Measurements from ENCODE around the gene PIKFYVE.
"Not testable (repeated sequence)": the region's sequence is repeated elsewhere in the genome, so short reads cannot be mapped to it uniquely, and the experiment has no call there.

Gene PIKFYVE, protein sequence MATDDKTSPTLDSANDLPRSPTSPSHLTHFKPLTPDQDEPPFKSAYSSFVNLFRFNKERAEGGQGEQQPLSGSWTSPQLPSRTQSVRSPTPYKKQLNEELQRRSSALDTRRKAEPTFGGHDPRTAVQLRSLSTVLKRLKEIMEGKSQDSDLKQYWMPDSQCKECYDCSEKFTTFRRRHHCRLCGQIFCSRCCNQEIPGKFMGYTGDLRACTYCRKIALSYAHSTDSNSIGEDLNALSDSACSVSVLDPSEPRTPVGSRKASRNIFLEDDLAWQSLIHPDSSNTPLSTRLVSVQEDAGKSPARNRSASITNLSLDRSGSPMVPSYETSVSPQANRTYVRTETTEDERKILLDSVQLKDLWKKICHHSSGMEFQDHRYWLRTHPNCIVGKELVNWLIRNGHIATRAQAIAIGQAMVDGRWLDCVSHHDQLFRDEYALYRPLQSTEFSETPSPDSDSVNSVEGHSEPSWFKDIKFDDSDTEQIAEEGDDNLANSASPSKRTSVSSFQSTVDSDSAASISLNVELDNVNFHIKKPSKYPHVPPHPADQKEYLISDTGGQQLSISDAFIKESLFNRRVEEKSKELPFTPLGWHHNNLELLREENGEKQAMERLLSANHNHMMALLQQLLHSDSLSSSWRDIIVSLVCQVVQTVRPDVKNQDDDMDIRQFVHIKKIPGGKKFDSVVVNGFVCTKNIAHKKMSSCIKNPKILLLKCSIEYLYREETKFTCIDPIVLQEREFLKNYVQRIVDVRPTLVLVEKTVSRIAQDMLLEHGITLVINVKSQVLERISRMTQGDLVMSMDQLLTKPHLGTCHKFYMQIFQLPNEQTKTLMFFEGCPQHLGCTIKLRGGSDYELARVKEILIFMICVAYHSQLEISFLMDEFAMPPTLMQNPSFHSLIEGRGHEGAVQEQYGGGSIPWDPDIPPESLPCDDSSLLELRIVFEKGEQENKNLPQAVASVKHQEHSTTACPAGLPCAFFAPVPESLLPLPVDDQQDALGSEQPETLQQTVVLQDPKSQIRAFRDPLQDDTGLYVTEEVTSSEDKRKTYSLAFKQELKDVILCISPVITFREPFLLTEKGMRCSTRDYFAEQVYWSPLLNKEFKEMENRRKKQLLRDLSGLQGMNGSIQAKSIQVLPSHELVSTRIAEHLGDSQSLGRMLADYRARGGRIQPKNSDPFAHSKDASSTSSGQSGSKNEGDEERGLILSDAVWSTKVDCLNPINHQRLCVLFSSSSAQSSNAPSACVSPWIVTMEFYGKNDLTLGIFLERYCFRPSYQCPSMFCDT (N-terminal part only)

DNA sequence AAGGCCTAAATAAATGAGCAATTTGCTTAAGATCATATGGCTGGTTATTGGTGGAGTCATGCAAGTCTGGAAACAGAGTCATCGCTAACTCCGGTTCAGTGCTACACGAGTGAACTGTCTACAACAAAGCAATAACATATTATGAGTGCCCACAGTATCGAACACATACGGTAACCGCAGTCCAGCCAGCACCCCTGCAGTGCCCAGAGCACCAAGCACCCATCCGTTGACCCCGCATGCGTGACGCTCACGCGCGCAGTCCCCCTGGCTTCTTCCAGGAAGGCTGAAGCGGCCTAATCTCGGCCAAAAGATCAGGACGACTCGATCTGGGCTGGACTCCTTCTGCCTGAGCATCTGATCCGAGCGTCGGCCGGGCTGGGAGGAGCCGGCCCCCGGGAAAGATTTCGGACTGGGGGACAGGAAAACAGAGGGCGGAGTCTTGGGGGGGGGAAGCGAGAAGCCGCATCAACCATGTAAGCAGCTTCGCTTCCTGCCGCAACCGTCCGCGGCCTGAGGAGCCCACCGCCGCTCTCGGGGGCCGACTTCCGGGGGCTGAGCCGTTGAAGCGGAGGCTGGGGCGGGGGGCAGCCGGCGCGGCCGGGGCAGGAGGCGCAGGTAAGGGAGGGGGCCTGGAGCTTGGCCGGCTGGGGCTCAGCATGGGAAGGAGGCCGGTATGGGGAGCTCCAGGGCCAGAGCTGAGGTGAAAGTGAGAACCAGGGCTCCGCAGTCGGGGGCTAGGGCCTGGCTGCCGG, at the start of gene PIKFYVE:
Gene PIKFYVE, plus strand, starts transcription at position 455 of the 752 bp plus-strand sequence. CDS start 5,265 bp downstream, outside the sequence.
- peak; percentile 83 for DNase-seq (ENCODE audit: low read depth)

DNA sequence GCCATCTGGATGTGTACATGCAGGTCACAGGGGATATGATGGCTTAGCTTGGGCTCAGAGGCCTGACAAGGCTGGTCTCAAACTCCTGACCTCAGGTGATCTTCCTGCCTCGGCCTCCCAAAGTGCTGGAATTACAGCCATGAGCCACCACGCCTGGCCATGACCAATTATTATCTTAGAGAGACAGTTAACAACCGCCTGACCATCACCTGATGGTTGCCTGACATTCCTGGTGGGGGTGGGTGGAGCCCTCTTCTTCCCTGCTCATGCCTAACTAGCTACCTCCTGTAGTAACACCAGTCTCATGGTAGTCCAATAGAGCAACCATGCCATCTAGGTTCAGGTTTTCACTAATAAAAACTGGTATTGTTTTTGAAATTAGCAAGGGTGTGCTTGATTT, 44.2 kb upstream of the PIKFYVE start:
- not testable (repeated sequence) for DNase-seq (ENCODE audit: low read depth)

DNA sequence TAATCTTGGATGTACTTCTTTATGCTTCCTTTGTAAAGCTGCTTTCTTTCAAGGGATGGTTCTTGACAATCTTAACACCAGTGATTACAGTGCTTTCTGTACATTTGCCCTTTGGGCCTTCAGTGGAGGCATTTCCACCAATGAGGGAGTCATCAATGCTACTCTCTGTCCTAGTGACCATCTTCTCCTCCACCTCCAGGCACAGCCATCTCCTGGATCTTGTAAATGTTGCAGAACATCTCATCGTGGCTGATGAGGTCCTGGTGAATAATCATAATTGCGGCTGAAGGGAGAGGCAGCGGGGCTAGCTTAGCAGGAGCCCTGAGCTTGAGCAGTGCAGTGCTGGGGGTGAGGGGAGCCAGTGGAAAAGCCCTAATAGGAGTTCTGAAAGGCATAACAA, 43.7 kb upstream of the PIKFYVE start:
- DNase-seq (ENCODE audit: low read depth): no peak

DNA sequence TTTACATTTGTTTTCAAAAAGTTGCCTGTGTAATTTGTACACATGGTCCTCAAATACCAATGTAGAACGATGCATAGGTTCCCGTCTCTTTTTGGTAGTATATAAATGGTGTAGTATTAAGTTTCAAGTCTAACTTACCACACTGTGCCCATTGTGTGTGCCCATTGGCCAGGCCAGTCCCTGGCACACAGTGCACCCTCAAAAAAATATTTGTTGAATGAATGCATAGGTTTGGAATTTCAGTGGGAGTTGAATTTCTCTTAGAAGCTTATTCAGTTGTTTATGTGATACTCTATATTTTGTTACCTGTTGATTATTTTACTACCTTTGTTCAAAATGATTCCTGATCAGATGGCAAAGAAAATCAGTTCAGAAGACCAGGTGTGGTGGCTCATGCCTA, 41.3 kb upstream of the PIKFYVE start:
- no peak for DNase-seq (ENCODE audit: low read depth)

DNA sequence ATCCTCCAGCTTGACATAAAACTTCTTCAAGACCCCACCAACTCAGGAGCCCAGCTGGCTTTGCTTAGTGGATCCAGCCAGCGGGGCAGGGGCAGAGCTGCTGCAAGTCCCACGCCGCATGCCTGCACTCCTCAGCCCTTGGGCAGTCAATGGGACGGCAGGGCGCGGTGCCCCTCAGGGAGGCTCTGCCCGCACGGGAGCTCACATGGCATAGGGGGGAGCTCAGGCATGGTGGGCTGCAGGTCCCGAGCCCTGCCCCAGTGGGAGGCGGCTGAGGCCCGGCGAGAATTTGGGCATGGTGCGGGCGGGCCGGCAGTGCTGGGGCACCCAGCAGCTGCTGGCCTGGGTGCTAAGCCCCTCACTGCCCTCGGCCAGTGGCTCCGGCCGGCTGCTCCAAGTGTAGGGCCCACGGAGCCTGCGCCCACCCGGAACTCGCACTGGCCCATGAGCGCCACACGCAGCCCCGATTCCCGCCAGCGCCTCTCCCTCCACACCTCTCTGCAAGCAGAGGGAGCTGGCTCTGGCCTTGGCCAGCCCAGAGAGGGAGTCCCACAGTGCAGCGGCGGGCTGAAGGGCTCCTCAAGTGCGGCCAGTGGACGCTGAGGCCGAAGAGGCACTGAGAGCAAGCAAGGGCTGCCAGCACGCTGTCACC, 38.3 kb upstream of the PIKFYVE start:
- DNase-seq (ENCODE audit: low read depth): no peak

DNA sequence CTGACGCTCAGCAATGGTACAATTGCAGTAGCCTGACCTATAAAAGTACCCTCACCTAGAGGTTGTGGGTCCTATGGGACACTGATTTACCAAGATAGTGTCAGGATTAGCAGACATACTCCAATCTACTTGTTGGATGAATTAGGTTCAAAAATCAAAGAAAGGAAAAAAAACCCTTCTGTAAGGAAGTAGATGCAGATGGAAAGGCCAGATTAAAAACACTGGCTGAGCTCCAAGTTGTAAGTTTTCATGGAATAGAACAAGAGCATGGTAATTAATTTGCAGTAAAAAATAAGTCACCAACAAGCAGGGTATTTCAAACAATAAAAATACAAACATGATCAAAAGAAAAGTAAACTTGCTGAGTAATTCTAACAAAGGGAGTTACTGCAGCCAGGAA, 37.6 kb upstream of the PIKFYVE start:
- no peak for DNase-seq (ENCODE audit: low read depth)

DNA sequence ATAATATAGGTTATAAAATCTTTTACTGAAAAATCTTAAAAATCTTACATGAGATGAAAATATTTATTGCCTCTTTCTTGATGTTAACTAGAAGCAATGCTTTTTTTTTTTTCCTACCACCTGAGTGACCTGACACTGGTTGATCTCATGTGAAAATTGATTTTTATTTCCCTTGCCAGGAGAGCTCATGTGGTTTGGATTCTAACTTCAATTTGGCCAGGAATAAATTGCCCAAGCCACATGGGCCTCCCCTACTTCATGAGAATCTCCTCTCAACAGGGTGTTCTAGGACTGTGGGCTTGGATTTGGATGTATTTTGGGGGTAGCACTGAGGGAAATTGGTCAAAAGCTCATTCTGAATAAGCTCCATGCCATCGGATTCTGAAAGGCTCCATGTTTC, 31.3 kb upstream of the PIKFYVE start:
- DNase-seq (ENCODE audit: low read depth): no peak

DNA sequence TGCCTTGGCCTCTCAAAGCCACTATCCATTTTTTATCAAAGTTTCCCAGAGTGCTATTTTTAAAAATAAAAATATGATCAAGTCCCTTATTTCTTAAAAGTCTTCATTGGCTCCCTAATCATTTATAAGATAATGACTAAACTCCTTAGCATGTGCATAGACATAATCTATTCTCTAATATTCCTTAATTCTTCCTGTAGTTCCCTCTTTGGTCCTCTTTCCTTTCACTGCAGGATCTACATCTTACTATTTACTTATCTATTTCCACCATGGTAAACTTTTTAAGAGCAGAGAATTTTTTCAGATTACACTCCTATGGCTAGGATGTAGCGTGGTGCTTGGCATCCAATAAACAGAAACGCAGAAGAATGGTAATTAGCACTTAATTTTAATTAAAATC, 30.2 kb upstream of the PIKFYVE start:
- no peak for DNase-seq (ENCODE audit: low read depth)

DNA sequence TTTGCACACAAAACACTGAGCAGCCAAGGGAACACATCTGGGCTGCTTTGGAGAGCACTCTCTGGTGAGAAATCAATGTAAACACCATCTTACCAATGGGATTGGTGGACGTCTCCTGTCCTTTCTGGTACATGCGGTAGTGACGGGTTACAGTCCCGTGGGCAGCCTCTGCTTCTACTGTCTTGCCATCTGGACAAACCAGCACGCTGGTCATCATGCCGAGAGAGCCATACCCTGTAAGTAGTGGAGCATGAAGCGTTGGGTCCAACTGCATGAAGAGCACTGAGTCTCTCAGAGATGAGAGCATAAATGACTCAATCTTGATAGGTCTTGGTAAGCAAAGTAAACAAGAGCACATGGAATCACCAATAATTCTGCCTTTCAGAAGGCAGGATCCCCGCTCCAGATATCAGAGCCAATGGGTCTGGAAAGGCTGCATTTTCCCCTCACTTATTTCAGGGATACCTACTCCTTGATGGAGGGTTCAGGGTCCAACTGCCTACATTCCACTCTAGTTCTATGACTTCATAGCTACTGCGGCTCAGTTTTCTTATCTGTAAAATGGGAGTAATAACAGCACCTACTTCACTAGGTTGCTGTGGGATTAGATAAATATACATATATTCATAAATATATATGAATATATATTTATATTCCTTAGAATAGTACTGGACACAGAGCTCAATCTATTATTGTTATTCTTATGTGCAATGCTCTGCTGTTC, 26.1 kb upstream of the PIKFYVE start:
- no peak for DNase-seq (ENCODE audit: low read depth)

DNA sequence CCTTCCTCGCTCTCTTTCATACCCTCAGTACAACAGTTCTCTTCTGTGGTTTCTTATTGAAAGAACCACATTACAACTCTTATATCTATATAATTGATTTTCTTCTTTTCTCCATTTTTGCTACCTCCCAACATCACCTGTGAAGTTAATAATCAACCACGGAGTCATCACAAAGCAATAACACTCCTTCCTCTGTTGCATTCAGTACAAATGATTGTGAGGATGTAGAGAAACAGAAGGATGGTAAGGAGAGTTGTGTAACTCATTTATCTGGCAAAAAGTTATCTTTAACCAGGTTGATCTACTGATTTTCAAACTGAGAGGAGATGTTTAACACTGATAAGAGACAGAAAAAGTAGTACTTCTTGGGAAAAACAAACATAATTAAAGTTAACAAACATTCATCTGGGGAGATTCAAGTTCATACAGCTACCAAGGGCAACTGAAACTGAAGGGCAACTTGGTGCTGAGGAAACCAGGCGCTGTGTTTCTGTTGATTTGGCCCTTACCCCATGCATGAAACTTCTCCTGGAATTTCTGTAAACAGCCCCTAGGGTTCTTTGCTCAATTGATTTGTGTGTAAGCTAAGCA, 25.3 kb upstream of the PIKFYVE start:
- DNase-seq (ENCODE audit: low read depth): no peak

DNA sequence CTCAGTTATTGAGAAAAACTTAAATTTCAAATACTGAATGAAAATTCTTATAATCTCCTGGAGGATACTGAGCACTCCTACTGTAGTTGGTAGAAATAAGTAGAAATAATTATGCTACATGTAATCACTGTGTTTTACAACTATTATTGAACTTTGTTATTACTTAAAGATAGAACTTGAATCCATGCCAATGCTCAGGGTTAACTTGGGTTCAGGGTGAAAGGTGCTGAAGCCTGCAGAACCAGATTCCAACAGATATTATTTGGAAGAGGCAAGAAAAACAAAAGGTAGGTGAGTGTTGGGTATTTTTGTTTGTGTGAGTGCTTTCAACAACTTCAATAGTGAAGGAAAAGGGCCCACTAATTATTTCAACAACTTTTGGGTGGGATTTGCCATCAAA, 21.6 kb upstream of the PIKFYVE start:
- no peak for DNase-seq (ENCODE audit: low read depth)

DNA sequence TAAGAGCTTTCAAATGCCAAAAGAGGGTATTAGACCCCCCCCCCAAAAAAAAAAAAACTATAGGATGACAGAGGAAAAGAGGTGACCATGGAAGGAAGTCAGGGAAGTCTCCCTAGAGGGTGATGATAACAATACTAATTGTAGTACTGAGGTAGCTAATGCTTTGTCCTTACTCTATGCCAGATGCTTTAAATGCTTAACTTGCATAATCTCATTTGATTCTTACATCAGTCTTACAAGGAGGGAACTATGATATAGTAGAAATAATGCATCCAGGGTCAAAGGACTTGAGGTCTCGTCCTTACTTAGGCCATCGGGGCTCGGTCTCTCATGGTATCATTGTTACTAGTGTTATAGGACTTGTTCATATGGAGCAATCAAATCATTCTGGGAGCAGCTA, 20.3 kb upstream of the PIKFYVE start:
- DNase-seq (ENCODE audit: low read depth): no peak

DNA sequence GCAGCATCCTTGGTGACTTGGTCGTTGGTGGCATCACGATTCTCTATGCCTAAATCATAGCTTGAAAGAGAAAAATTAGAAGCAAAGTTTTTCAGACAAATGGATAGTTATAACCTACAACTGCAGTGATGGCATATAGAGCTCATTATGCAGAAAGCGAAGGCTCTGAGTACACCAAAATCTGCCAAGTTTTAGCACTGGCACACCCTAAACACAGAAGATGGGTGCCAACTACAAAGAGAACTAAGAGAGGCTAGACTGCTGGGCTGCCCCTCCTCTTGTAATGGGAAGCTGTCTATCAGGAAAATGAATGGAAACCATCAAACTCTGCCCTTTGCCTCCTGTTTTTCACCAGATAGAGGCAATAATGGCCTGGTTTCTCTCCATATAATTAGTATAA, 17.5 kb upstream of the PIKFYVE start:
- DNase-seq (ENCODE audit: low read depth): no peak

DNA sequence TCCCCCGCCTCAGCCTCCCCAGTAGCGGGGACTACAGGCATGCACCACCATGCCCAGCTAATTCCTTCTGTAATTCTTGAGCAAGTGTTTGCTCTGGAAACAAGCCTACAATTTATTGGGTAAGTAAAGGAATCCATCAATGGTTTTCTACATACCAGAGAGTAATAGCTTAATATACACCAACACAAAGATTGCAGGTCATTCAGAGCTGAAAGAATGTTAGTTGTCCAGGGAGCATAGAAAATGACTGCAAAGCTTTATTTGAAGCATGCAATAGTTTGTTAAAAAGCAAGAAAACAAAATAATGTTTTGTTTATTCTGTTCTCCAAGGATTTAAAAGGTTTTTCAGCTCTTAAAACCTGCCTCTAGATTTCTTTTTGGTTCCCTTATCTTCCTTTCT, 16.8 kb upstream of the PIKFYVE start:
- no peak for DNase-seq (ENCODE audit: low read depth)

DNA sequence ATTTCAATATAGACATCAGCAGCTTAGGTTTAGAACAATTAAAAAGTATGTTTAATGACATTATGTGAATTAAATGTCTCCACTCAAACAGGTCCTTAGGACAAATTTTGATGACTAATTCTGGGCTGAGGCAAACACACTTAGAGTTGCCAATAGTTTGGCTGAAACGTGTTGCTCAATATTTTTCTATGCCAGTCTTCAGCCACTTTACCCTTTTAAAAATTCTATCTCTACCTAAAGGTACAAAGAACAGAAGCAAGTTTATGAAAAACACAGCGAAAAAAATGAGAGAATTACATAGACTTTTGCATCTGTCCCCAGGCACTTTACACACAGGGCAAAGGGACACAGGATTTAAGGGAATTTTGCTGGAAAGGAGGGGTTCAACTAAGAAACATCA, 15.7 kb upstream of the PIKFYVE start:
- DNase-seq (ENCODE audit: low read depth): no peak

DNA sequence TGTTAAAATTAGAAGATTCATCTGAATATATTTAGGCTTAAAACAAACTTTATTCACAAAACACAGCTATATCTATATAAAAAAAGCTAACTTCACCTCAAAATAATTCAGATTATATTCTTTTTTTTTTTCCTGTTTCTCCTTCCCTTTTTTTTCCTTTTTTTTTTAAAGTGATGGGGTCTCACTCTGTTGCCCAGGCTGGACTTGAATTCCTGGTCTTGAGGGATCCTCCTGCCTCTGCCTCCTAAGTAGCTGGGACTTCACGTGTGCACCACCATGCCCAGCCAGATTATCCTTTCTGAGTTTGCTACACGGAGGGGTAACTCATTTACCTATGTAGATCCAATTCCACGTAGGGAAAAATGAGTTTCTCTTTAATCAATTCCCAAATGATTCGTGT, 15.0 kb upstream of the PIKFYVE start:
- no peak for DNase-seq (ENCODE audit: low read depth)

DNA sequence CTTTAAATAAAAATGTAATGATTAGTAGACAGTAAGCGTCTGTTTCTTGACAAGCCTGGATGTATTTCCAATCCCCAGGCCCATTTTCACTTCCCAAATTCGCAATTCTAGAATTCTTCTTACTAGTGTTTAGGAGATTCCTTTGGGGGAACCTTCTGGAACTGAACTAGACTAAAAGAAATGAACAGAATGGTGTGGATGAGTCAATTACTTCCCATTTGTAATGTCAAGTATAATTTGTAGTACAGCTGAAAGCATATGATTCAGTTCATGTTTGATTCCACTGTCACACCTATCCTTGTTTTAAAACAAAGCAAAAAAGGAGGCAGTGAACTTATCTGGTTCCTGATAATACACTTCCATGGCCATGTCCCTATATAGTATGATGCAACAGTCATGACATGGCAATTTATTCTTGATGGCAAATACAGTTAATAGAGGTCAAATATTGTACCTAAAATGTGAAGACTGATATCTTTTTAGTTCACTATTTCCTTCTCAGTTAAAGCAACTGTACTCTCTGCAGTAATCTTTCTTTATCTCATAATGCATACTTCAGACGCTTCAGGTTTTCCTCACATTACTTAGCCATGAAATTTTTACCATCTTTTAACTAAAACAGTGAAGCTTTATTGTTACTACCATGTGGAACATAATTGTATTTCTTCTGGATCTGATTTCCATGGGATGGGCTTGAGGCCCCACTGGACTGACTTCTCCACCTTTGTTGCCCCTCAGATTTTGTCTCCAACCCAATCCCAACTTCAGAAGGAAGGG, 13.2 kb upstream of the PIKFYVE start:
- DNase-seq (ENCODE audit: low read depth): no peak

DNA sequence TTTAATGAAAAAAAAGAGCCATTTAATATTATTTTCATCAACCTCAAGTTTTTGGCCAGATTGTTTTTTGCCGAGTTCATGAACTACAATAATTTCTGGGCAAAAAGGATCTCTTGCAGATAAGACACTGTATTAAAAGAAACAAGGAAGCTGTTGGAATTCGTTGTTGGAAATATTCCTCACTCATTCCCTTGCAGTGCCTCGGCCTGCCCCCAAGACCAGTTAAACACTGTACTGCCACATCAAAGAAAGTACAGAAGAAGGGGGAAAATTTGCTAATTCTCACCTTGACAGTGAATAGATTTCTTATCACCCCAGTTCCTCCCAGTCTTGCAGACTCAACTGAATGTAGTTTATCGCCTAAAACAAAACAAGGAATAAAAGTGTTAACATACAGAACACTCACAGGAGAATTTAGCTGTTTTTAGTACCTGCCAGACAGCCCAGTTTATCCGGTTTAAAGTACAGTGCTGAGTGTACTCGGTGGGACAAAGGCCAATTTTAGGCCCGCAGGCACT, 12.4 kb upstream of the PIKFYVE start:
- DNase-seq (ENCODE audit: low read depth): no peak

Measured in stimulated activated CD8-positive, alpha-beta memory T cell treated with anti-CD3 and anti-CD28 coated beads, Interleukin-7, amount 100 ng/mL, for 24 hours (primary cell).